ENCODE results near the gene XRN1.
"Not testable (repeated sequence)": the region's sequence is repeated elsewhere in the genome, so short reads cannot be mapped to it uniquely, and the experiment has no call there.

XRN1 gene

DNA sequence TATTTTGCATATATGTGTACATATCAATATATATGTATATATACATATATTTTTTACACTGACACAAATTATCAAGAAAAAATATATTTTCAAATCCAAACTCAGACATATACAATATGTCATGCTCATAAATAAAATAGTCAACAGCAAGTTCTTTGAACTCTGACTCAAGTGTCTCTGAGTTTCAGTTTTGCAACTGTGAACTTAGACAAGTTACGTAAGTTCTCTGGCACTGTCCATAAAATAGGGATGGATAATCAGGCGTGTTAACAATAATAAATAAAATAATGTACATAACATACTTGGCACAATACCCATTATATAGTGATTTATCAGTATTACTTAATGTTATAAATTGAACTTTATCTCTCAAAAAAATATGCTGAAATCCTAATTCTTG lies 12.1 kb upstream of the XRN1 start:
- no peak overlapping the region for H3K27ac ChIP-seq (ENCODE audit: low read length)
- no peaks in the 10 kb centered on the region for H3K4me1 ChIP-seq (ENCODE audit: control insufficient read depth, insufficient read depth, low read length)
- no peaks in the 10 kb centered on the region for H3K9me3 ChIP-seq (ENCODE audit: control insufficient read depth, insufficient read depth, low read length)
- WGBS (ENCODE audit: insufficient coverage, insufficient read length), result no CpG with 5 or more reads among the region's 2 CpGs
- no peaks in the 10 kb centered on the region for H3K36me3 ChIP-seq (ENCODE audit: control insufficient read depth, insufficient read depth, low read length)
- H3K4me3 ChIP-seq (ENCODE audit: low read length), result no peak overlapping the region
- no peaks in the 10 kb centered on the region for H3K27me3 ChIP-seq (ENCODE audit: control insufficient read depth, insufficient read depth, low read length)
- no peak for DNase-seq (ENCODE audit: low read depth, low spot score)

DNA sequence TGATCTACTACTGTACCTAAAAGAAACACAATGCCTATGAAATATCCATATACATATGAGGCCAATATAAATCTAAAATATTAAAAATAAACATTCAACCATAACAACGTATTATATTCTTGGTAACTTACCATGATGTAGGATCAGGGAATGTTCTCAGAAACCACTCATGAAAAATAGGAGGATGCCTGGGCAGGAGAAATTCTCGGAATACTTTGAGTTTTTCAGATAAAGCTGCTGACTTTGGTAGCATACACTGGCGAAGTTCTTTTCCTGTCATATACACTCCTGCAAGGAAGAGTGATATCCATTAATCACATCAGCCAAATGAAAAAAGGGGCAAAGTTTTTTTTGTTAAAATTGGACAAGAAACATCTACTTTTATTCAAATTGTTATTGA lies 11.3 kb upstream of the XRN1 start:
- Histone ChIP-seq H3K36me3 (ENCODE audit: control insufficient read depth, insufficient read depth, low read length) (no peaks in the 10 kb centered on the region), H3K27ac (ENCODE audit: low read length) (no peak overlapping the region), H3K4me1 (ENCODE audit: control insufficient read depth, insufficient read depth, low read length) (no peaks in the 10 kb centered on the region), H3K27me3 (ENCODE audit: control insufficient read depth, insufficient read depth, low read length) (no peaks in the 10 kb centered on the region), H3K9me3 (ENCODE audit: control insufficient read depth, insufficient read depth, low read length) (no peaks in the 10 kb centered on the region), H3K4me3 (ENCODE audit: low read length) (no peak overlapping the region)
- 100% methylated on average over 1 of the region's 3 CpGs for WGBS (ENCODE audit: insufficient coverage, insufficient read length)
- no peak for DNase-seq (ENCODE audit: low read depth, low spot score)

DNA sequence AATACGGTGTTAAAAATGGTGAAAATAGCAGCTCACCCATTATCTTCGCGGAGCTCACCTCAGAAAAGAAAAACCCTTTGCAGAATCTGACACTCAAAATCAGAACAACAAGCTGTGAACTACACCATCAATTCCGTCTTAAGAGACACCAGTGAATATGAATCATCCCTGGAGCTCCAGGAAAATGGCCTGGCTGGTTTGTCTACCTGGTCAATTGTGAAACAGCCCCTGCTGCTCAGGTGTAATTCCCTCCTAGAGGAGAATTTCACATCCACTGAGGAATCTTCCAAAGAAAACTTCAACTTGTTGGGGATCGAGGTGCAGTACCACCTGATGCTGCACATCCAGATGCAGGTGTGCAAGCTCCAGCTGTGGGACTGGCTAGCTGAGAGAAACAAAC lies 3.0 kb upstream of the XRN1 start:
- no peaks in the 10 kb centered on the region for H3K36me3 ChIP-seq (ENCODE audit: control insufficient read depth, insufficient read depth, low read length)
- WGBS (ENCODE audit: insufficient coverage, insufficient read length), result no CpG with 5 or more reads among the region's 5 CpGs
- no peak for DNase-seq (ENCODE audit: low read depth, low spot score)
- no peak overlapping the region for H3K27ac ChIP-seq (ENCODE audit: low read length)
- no peaks in the 10 kb centered on the region for H3K9me3 ChIP-seq (ENCODE audit: control insufficient read depth, insufficient read depth, low read length)
- H3K4me3 ChIP-seq (ENCODE audit: low read length), result no peak overlapping the region
- no peaks in the 10 kb centered on the region for H3K4me1 ChIP-seq (ENCODE audit: control insufficient read depth, insufficient read depth, low read length)
- H3K27me3 ChIP-seq (ENCODE audit: control insufficient read depth, insufficient read depth, low read length), result no peaks in the 10 kb centered on the region

DNA sequence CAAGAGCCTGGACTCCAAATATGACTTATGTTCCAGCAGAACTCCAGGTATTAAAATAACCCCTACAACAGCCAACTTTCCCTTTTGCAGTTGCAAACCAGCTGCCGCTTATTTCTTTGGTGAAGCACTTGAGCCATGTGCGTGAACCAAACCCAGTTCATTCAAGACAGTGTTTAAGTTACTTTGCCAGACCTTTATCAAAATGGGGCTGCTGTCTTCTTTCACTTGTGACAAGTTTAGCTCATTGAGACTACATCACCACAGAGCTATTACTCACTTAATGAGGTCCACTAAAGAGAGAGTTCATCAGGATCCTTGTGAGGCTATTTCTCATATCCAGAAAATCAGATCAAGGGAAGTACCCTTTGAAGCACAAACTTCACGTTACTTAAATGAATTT lies 2.4 kb upstream of the XRN1 start:
- H3K27me3 ChIP-seq (ENCODE audit: control insufficient read depth, insufficient read depth, low read length), result no peaks in the 10 kb centered on the region
- H3K27ac ChIP-seq (ENCODE audit: low read length), result no peak overlapping the region
- DNase-seq (ENCODE audit: low read depth, low spot score), result no peak
- no peaks in the 10 kb centered on the region for H3K36me3 ChIP-seq (ENCODE audit: control insufficient read depth, insufficient read depth, low read length)
- H3K4me1 ChIP-seq (ENCODE audit: control insufficient read depth, insufficient read depth, low read length), result no peaks in the 10 kb centered on the region
- no peaks in the 10 kb centered on the region for H3K9me3 ChIP-seq (ENCODE audit: control insufficient read depth, insufficient read depth, low read length)
- no CpG with 5 or more reads among the region's 3 CpGs for WGBS (ENCODE audit: insufficient coverage, insufficient read length)
- H3K4me3 ChIP-seq (ENCODE audit: low read length), result no peak overlapping the region

DNA sequence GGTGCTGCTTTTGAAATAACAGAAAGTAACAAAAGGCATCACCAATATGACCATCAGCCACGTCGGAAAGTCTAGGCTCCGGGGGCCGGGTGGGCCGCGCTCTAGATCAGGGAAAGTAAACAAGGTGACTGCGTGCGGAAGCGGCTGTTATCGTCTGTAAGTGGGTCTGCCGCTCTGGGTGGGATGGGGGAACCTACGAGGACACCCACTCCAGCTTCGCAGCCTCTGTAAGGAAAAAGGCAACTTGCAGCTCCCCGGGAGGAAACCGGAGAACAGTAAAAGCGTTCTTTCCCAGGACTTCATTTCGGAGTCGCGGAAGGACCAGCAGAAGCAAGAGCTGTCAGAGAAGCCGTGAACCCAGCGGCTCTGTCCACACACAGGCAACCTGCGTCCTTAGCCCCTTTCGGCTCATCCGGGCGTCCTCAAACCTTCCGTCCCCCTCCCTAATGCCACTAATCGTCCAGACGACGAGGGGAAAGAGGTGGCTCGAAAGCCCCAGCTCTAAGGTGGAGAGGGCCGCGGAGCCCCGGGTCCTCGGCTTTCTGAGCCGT lies 461 bp downstream of the XRN1 start:
- WGBS (ENCODE audit: insufficient coverage, insufficient read length), result no CpG with 5 or more reads among the region's 35 CpGs
- H3K27me3 ChIP-seq (ENCODE audit: control insufficient read depth, insufficient read depth, low read length), result no peaks in the 10 kb centered on the region
- no peaks in the 10 kb centered on the region for H3K36me3 ChIP-seq (ENCODE audit: control insufficient read depth, insufficient read depth, low read length)
- peak overlapping the region; percentile 96 for H3K4me3 ChIP-seq (ENCODE audit: low read length)
- H3K9me3 ChIP-seq (ENCODE audit: control insufficient read depth, insufficient read depth, low read length), result no peaks in the 10 kb centered on the region
- DNase-seq (ENCODE audit: low read depth, low spot score), result no peak
- no peaks in the 10 kb centered on the region for H3K4me1 ChIP-seq (ENCODE audit: control insufficient read depth, insufficient read depth, low read length)
- H3K27ac ChIP-seq (ENCODE audit: low read length), result no peak overlapping the region

DNA sequence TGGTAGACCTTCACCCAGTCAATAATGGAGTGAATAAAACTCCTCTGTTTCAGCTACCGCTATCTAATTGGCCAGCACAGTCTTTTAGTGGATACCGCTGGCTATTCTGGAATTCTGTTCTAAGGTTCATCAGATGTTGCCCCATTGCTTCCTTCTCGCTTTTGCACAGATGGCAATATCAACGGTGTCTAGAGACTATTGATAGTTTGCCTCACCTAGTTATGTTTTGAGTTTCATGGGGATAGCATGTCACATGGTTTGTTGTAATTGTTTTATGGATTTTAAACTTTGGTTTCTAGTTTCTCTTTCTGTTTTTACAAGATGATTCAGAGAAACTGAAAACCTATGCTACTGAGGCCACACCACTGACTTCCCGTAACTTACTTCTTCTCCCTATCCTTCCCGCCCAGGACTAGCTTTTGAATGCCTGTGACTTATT lies 2.0 kb downstream of the XRN1 start:
- Histone ChIP-seq H3K27ac (ENCODE audit: low read length) (no peak overlapping the region), H3K27me3 (ENCODE audit: control insufficient read depth, insufficient read depth, low read length) (no peaks in the 10 kb centered on the region), H3K9me3 (ENCODE audit: control insufficient read depth, insufficient read depth, low read length) (no peaks in the 10 kb centered on the region), H3K36me3 (ENCODE audit: control insufficient read depth, insufficient read depth, low read length) (no peaks in the 10 kb centered on the region), H3K4me1 (ENCODE audit: control insufficient read depth, insufficient read depth, low read length) (no peaks in the 10 kb centered on the region), H3K4me3 (ENCODE audit: low read length) (no peak overlapping the region)
- no peak for DNase-seq (ENCODE audit: low read depth, low spot score)
- WGBS (ENCODE audit: insufficient coverage, insufficient read length), result no CpG with 5 or more reads among the region's 6 CpGs

DNA sequence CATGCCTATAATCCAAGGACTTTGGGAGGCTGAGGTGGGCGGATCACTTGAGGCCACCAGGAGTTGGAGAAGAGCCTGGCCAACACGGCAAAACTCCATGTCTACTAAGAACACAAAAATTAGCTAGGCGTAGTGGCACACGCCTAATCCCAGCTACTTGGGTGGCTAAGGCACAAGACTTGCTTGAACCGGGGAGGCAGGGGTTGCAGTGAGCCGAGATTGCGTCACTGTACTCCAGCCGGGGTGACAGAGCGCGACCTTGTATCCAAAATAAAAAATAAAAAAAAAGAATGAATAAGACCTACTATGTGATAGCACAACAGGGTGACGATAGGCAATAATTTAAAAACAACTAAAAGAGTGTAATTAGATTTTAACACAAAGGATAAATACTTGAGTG lies 3.5 kb downstream of the XRN1 start:
- Histone ChIP-seq H3K4me1 (ENCODE audit: control insufficient read depth, insufficient read depth, low read length) (no peaks in the 10 kb centered on the region), H3K27me3 (ENCODE audit: control insufficient read depth, insufficient read depth, low read length) (no peaks in the 10 kb centered on the region), H3K9me3 (ENCODE audit: control insufficient read depth, insufficient read depth, low read length) (no peaks in the 10 kb centered on the region), H3K4me3 (ENCODE audit: low read length) (no peak overlapping the region), H3K36me3 (ENCODE audit: control insufficient read depth, insufficient read depth, low read length) (no peaks in the 10 kb centered on the region), H3K27ac (ENCODE audit: low read length) (no peak overlapping the region)
- DNase-seq (ENCODE audit: low read depth, low spot score), result no peak
- WGBS (ENCODE audit: insufficient coverage, insufficient read length), result no CpG with 5 or more reads among the region's 11 CpGs

DNA sequence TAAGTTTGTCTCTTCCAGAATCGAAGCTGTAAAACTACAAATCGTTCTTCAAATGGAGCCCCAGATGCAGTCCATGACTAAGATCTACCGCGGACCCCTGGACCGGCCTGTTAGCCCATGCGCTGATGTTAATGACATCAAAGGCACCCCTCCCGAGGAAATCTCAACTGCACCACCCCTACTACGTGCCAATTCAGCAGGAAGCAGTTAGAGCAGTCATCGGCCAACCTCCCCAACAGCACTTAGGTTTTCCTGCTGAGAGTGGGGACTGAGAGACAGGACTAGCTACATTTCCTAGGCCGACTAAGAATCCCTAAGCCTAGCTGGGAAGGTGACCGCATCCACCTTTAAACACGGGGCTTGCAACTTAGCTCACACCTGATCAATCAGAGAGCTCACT lies 4.8 kb downstream of the XRN1 start:
- not testable (repeated sequence) for H3K4me3 ChIP-seq (ENCODE audit: low read length); H3K27ac ChIP-seq (ENCODE audit: low read length); H3K27me3 ChIP-seq (ENCODE audit: control insufficient read depth, insufficient read depth, low read length); H3K36me3 ChIP-seq (ENCODE audit: control insufficient read depth, insufficient read depth, low read length); DNase-seq (ENCODE audit: low read depth, low spot score); H3K4me1 ChIP-seq (ENCODE audit: control insufficient read depth, insufficient read depth, low read length); H3K9me3 ChIP-seq (ENCODE audit: control insufficient read depth, insufficient read depth, low read length)
- WGBS (ENCODE audit: insufficient coverage, insufficient read length), result no CpG with 5 or more reads among the region's 12 CpGs

DNA sequence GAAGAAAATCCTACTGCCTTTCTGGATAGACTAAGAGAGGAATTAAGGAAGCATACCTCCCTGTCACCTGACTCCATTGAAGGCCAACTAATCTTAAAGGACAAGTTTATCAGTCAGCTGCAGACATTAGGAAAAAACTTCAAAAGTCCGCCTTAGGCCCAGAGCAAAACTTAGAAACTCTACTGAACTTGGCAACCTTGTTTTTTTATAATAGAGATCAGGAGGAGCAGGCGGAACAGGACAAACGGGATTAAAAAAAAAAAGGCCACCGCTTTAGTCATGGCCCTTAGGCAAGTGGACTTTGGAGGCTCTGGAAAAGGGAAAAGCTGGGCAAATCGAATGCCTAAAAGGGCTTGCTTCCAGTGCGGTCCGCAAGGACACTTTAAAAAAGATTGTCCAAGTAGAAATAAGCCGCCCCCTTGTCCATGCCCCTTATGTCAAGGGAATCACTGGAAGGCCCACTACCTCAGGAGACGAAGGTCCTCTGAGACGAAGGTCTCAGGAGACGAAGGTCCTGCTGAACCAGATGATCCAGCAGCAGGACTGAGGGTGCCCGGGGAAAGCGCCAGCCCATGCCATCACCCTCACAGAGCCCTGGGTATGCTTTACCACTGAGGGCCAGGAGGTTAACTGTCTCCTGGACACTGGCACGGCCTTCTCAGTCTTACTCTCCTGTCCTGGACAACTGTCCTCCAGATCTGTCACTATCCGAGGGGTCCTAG lies 8.2 kb downstream of the XRN1 start:
- not testable (repeated sequence) for H3K36me3 ChIP-seq (ENCODE audit: control insufficient read depth, insufficient read depth, low read length); H3K4me3 ChIP-seq (ENCODE audit: low read length); H3K27me3 ChIP-seq (ENCODE audit: control insufficient read depth, insufficient read depth, low read length); H3K4me1 ChIP-seq (ENCODE audit: control insufficient read depth, insufficient read depth, low read length); H3K27ac ChIP-seq (ENCODE audit: low read length); H3K9me3 ChIP-seq (ENCODE audit: control insufficient read depth, insufficient read depth, low read length); DNase-seq (ENCODE audit: low read depth, low spot score)
- no CpG with 5 or more reads among the region's 15 CpGs for WGBS (ENCODE audit: insufficient coverage, insufficient read length)

DNA sequence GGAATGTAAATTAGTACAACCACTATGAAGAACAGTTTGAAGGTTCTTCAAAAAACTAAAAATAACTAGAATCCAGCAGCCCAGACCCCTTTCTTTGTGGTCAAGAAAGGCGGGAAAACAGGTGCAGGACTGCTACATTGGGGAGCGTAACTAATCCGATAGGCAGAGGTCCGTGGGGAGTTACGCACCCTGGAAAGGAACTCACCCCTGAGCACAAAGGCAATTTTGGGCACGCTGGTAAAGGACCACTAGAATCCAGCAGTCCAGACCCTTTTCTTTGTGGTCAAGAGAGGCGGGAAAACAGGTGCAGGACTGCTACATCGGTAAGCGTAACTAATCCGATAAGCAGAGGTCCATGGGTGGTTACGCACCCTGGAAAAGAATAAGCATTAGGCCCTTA lies 9.7 kb downstream of the XRN1 start:
- not testable (repeated sequence) for H3K36me3 ChIP-seq (ENCODE audit: control insufficient read depth, insufficient read depth, low read length); H3K4me1 ChIP-seq (ENCODE audit: control insufficient read depth, insufficient read depth, low read length); H3K27me3 ChIP-seq (ENCODE audit: control insufficient read depth, insufficient read depth, low read length); DNase-seq (ENCODE audit: low read depth, low spot score); H3K4me3 ChIP-seq (ENCODE audit: low read length); H3K9me3 ChIP-seq (ENCODE audit: control insufficient read depth, insufficient read depth, low read length); H3K27ac ChIP-seq (ENCODE audit: low read length)
- WGBS (ENCODE audit: insufficient coverage, insufficient read length), result no CpG with 5 or more reads among the region's 11 CpGs

DNA sequence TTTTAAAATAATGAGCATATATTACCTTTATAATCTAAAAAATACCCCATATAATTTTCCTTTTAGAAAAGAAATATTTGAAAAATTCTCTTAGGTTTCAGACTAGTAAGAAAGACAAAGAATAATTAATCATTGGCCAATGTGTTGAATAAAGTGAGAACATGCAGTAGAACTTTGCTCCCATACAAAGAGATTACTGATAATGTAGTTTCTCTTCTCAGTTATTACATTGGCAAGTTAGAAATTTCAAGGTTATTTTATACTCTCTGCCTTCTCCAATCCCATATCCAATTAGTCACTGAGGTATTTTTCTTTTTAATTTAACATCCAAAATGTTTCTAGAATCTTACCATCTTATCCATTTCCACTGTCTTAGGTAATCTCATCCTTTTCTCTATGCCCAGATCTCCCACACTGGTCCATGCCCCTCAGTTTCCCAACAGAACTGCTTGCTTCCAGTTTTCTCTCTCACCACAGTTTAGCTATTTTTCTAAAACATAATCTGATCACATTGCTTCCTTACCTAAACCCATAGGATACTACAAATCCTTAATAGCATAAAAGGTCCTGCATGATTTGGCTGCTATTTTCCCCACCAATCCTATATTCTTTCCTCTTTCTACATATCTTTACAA lies 10.8 kb downstream of the XRN1 start:
- no peaks in the 10 kb centered on the region for H3K9me3 ChIP-seq (ENCODE audit: control insufficient read depth, insufficient read depth, low read length)
- no peaks in the 10 kb centered on the region for H3K4me1 ChIP-seq (ENCODE audit: control insufficient read depth, insufficient read depth, low read length)
- no peak overlapping the region for H3K27ac ChIP-seq (ENCODE audit: low read length)
- no peaks in the 10 kb centered on the region for H3K27me3 ChIP-seq (ENCODE audit: control insufficient read depth, insufficient read depth, low read length)
- H3K36me3 ChIP-seq (ENCODE audit: control insufficient read depth, insufficient read depth, low read length), result no peaks in the 10 kb centered on the region
- no peak for DNase-seq (ENCODE audit: low read depth, low spot score)
- H3K4me3 ChIP-seq (ENCODE audit: low read length), result no peak overlapping the region

Data from iPS DF 6.9 (cell line).